GM12878 (cell line): ENCODE data around the gene EPOP. TPM values are rescaled to one million over a fixed set of nuclear protein-coding genes. Genes with fewer than 3 reads are reported as not detected.

ENCODE experiments used
- ATAC-seq: fragments of 200-7000 bp; cut with Tn5 transposase; 3 replicates; pipeline ENCODE4 v1.9.1; 2020; ENCODE audit warnings: mild to moderate bottlenecking, moderate library complexity
- BruUV-seq: library from RNA; stranded (reverse); fragments of 400-500 nt; replicated peaks from 2 replicates; lab custom pipeline; 2021; lab: Mats Ljungman, UMichigan
- CTCF ChIA-PET: fragments of 300-600 bp; sonication (Branson Sonifier 250); formaldehyde crosslinking; extraction: SDS; loops from one replicate; lab custom pipeline; 2021; ENCODE audit warnings: inconsistent platforms; lab: Yijun Ruan, JAX
- POLR2A ChIA-PET: fragments of 350-600 bp; formaldehyde crosslinking; extraction: SDS; loops from one replicate; lab custom pipeline; 2021; ENCODE audit warnings: inconsistent platforms; lab: Charles Lee
- RAD21 ChIA-PET: fragments of 300-600 bp; sonication (Branson Sonifier 250); formaldehyde crosslinking; loops from one replicate; lab custom pipeline; 2023; ENCODE audit warnings: antibody characterized with exemption; ENCODE audit not compliant: unreplicated experiment; lab: Charles Lee
- SMC1A ChIA-PET: fragments of 300-600 bp; sonication (Branson Sonifier 250); formaldehyde crosslinking; loops from one replicate; lab custom pipeline; 2023; ENCODE audit not compliant: unreplicated experiment, uncharacterized antibody; lab: Charles Lee
- DNase-seq: peaks from one replicate; pipeline ENCODE4 v3.0.0-alpha.2; 2011; ENCODE audit warnings: low read depth, low spot score
- FAIRE-seq: peaks from 3 replicates; lab custom pipeline; 2011; peaks lifted over from hg19 to GRCh38; lab: Jason Lieb, UNC
- H2AFZ ChIP-seq: 2 replicates; pipeline ENCODE4 v1.6.0; 2011; ENCODE audit warnings: low read depth, low read length, control low read depth; ENCODE audit not compliant: control insufficient read depth
- H3K27ac ChIP-seq: 2 replicates; pipeline ENCODE4 v1.5.1; 2011; ENCODE audit warnings: control low read depth; ENCODE audit not compliant: control insufficient read depth, insufficient read depth
- H3K27me3 ChIP-seq, 2 experiments: replicated peaks in 1 of 2; 2 replicates each; pipeline versions ENCODE4 v1.6.0 to v1.6.1; 2011; ENCODE audit warnings: low read length in 1 of 2; ENCODE audit not compliant: control insufficient read depth in 2 of 2, insufficient read depth in 2 of 2
- H3K36me3 ChIP-seq, 2 experiments: 2 replicates each; pipeline ENCODE4 v1.5.1; 2011; ENCODE audit warnings: low read length in 1 of 2; ENCODE audit not compliant: control insufficient read depth in 2 of 2, insufficient read depth in 2 of 2
- H3K4me1 ChIP-seq: 2 replicates; pipeline ENCODE4 v1.6.1; 2011; ENCODE audit warnings: mild to moderate bottlenecking, low read length, moderate library complexity, mixed read lengths; ENCODE audit not compliant: control insufficient read depth, insufficient read depth
- H3K4me2 ChIP-seq: 2 replicates; pipeline ENCODE4 v1.6.0; 2011; ENCODE audit warnings: control low read depth; ENCODE audit not compliant: control insufficient read depth, insufficient read depth
- H3K4me3 ChIP-seq: fragments of 200-600 bp; sonication (generic); 2 replicates; pipeline ENCODE4 v1.5.1; 2016
- H3K79me2 ChIP-seq: 2 replicates; pipeline ENCODE4 v1.6.0; 2011; ENCODE audit warnings: low read length; ENCODE audit not compliant: control insufficient read depth, insufficient read depth
- H3K9ac ChIP-seq: 2 replicates; pipeline ENCODE4 v1.8.0; 2011; ENCODE audit warnings: low read length, control low read depth, mixed read lengths; ENCODE audit not compliant: control insufficient read depth, insufficient read depth
- H3K9me3 ChIP-seq: replicated peaks from 3 replicates; pipeline ENCODE4 v1.5.1; 2011; ENCODE audit warnings: mild to moderate bottlenecking, low read length; ENCODE audit not compliant: control insufficient read depth, insufficient read depth
- H4K20me1 ChIP-seq: 2 replicates; pipeline ENCODE4 v1.6.0; 2011; ENCODE audit not compliant: control insufficient read depth, insufficient read depth
- BACH1 ChIP-seq: fragments of 450-650 bp; IDR thresholded peaks from 2 replicates; pipeline ENCODE4 v1.6.1; 2017; ENCODE audit warnings: mild to moderate bottlenecking, borderline replicate concordance
- FOS ChIP-seq: IDR thresholded peaks from 3 replicates; pipeline ENCODE4 v1.6.1; 2011; ENCODE audit warnings: borderline replicate concordance; ENCODE audit not compliant: insufficient read length; ENCODE audit errors: extremely low read depth
- FOXM1 ChIP-seq: IDR thresholded peaks from 2 replicates; pipeline ENCODE4 v1.6.1; 2012; ENCODE audit warnings: low read depth, mild to moderate bottlenecking, inconsistent platforms, low read length, moderate library complexity
- KDM1A ChIP-seq: fragments of 200-600 bp; sonication (generic); IDR thresholded peaks from 2 replicates; pipeline ENCODE4 v1.6.1; 2016; ENCODE audit warnings: borderline replicate concordance
- PML ChIP-seq: IDR thresholded peaks from 2 replicates; pipeline ENCODE4 v1.6.1; 2012; ENCODE audit warnings: low read length, inconsistent platforms
- POLR2AphosphoS2 ChIP-seq: IDR thresholded peaks from 2 replicates; pipeline ENCODE4 v1.6.1; 2011; ENCODE audit warnings: low read depth, mild to moderate bottlenecking, low read length, improper control_type of control experiment, moderate library complexity
- RELA ChIP-seq: fragments of 450-650 bp; IDR thresholded peaks from 2 replicates; pipeline ENCODE4 v1.8.0; 2014; ENCODE audit warnings: borderline replicate concordance; ENCODE audit not compliant: partially characterized antibody
- REST ChIP-seq: IDR thresholded peaks from 2 replicates; pipeline ENCODE4 v1.6.1; 2012; ENCODE audit warnings: mild to moderate bottlenecking, low read depth, low read length
- SMARCA5 ChIP-seq: fragments of 450-650 bp; IDR thresholded peaks from 2 replicates; pipeline ENCODE4 v1.6.1; 2017; ENCODE audit warnings: mild to moderate bottlenecking
- TAF1 ChIP-seq: IDR thresholded peaks from 2 replicates; pipeline ENCODE4 v1.6.1; 2011; ENCODE audit warnings: mild to moderate bottlenecking, low read depth, low read length, borderline replicate concordance
- ZNF384 ChIP-seq: IDR thresholded peaks from 2 replicates; pipeline ENCODE4 v1.6.1; 2012; ENCODE audit warnings: low read depth, mild to moderate bottlenecking, low read length, improper control_type of control experiment, borderline replicate concordance
- WGBS: methylation state at CpG from one replicate; pipeline ENCODE4 v1.1.6; 2016; ENCODE audit warnings: low lambda C conversion rate; ENCODE audit not compliant: insufficient replicate concordance, insufficient coverage; ENCODE audit errors: missing lambda C conversion rate; 5-methylcytosine and 5-hydroxymethylcytosine counted together
- in situ Hi-C: fragments of 300-500 bp; cut with MboI; formaldehyde crosslinking; loops from 9 replicates; pipeline ENCODE4 v1.14.3; 2018; ENCODE audit warnings: mixed read lengths
- intact Hi-C: fragments of 100-400 bp; cut with micrococcal nuclease; formaldehyde crosslinking; loops from one replicate; pipeline ENCODE4 v1.14.2; 2022; ENCODE audit not compliant: unreplicated experiment
- polyA plus RNA-seq, 11 experiments: library from polyadenylated mRNA; depleted of rRNA in 4 of 11; unstranded in 6 of 11; stranded (reverse) in 5 of 11; fragments of >200 nt; fragmentation: Nextera tagmentation in 4 of 11; fragmentation: Illumina TruSeq in 1 of 11; extraction: Ambion mirVana in 4 of 11; extraction: Trizol in 1 of 11; gene quantifications; 1 replicate in 1 of 11; 2 replicates in 10 of 11; pipeline versions ENCODE4 v1.2.1 to v1.2.3, GENCODE V29; 2011 to 2016; ENCODE audit warnings: inconsistent platforms in 2 of 11, missing spikeins in 2 of 11, low read depth in 1 of 11
- total RNA-seq, 4 experiments: library from RNA; depleted of rRNA in 3 of 4; stranded (reverse); fragments of >200 nt in 3 of 4; fragmentation: Illumina TruSeq in 1 of 4; extraction: Trizol in 1 of 4; gene quantifications; 2 replicates each; pipeline versions ENCODE4 v1.2.1 to v1.2.3, GENCODE V29; 2013 to 2021
- TF ChIP-seq, protein P1 (sequence below): fragments of 450-650 bp; IDR thresholded peaks from 2 replicates; pipeline ENCODE4 v1.6.1; 2017; ENCODE audit warnings: antibody characterized with exemption, mild to moderate bottlenecking, moderate library complexity
- TF ChIP-seq, protein P2 (sequence below), 3 experiments: IDR thresholded peaks in 2 of 3; conservative IDR thresholded peaks in 1 of 3; 2 replicates each; pipeline ENCODE4 v1.5.1; 2011; ENCODE audit warnings: low read depth in 3 of 3, low read length in 3 of 3, mild to moderate bottlenecking in 3 of 3, control low read depth in 2 of 3, moderate library complexity in 2 of 3, inconsistent platforms in 1 of 3, mixed read lengths in 1 of 3; ENCODE audit not compliant: control insufficient read depth in 2 of 3, insufficient read depth in 1 of 3; ENCODE audit errors: extremely low read depth in 1 of 3

EPOP gene
- total and polyA plus RNA-seq, 10 of the 15 experiments (the other 5 are each of a cell fraction or from before 2014, with no cell fraction given): 0.53 to 9.0 (median 3.7) TPM

- Histone ChIP-seq H4K20me1 (no peaks in the 10 kb centered on the region), H3K4me3 (peak overlapping the region; percentile 33; the same call in 1 of the 2 replicates), H3K9ac (peak overlapping the region; percentile 57), H3K4me2 (peak overlapping the region; percentile 91), H3K27ac (peak overlapping the region; percentile 87), H2AFZ (peak overlapping the region; percentile 13), H3K79me2 (no peaks in the 10 kb centered on the region), H3K9me3 (no peaks in the 10 kb centered on the region), H3K27me3 (no peaks in the 10 kb centered on the region), H3K36me3 (no peaks in the 10 kb centered on the region), H3K4me1 (peaks cover 60% of the 10 kb centered on the region)
- ATAC-seq (peak; percentile 94), FAIRE-seq (no peak), DNase-seq (peak; percentile 64)
- ChIA-PET CTCF (interaction anchor here (0.7 to 7.0 kb wide), 12 partner anchors 7 to 169 kb away, joined by 3 to 63 read pairs (median 5); partner anchors contain the start of gene SRCIN1), POLR2A (interaction anchor here (1.1 to 2.9 kb wide), 4 partner anchors 8 to 39 kb away, joined by 3 to 19 read pairs (median 4); no protein-coding TSS in a partner anchor), SMC1A (interaction anchor here (0.7 to 3.2 kb wide), 15 partner anchors 8 to 99 kb away, joined by 3 to 29 read pairs (median 5); no protein-coding TSS in a partner anchor), RAD21 (interaction anchor here (0.7 to 3.7 kb wide), 15 partner anchors 8 to 96 kb away, joined by 3 to 28 read pairs (median 5); no protein-coding TSS in a partner anchor)
- BruUV-seq: no TSS peak
- 2% methylated on average over 21 of the region's 21 CpGs for WGBS
- in situ Hi-C loops (no loop called here), intact Hi-C loops (loop anchor here (2.0 kb wide), 2 partner anchors 20 to 48 kb away; partner anchors contain the start of gene EPOP)
- TF ChIP-seq, protein P1, sequence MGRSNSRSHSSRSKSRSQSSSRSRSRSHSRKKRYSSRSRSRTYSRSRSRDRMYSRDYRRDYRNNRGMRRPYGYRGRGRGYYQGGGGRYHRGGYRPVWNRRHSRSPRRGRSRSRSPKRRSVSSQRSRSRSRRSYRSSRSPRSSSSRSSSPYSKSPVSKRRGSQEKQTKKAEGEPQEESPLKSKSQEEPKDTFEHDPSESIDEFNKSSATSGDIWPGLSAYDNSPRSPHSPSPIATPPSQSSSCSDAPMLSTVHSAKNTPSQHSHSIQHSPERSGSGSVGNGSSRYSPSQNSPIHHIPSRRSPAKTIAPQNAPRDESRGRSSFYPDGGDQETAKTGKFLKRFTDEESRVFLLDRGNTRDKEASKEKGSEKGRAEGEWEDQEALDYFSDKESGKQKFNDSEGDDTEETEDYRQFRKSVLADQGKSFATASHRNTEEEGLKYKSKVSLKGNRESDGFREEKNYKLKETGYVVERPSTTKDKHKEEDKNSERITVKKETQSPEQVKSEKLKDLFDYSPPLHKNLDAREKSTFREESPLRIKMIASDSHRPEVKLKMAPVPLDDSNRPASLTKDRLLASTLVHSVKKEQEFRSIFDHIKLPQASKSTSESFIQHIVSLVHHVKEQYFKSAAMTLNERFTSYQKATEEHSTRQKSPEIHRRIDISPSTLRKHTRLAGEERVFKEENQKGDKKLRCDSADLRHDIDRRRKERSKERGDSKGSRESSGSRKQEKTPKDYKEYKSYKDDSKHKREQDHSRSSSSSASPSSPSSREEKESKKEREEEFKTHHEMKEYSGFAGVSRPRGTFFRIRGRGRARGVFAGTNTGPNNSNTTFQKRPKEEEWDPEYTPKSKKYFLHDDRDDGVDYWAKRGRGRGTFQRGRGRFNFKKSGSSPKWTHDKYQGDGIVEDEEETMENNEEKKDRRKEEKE: no peak
- TF ChIP-seq FOS (no peak), BACH1 (no peak), RELA (no peak), POLR2AphosphoS2 (no peak), TAF1 (no peak), KDM1A (no peak), PML (no peak), SMARCA5 (peak; percentile 67; the same call in 1 of the 2 replicates), REST (peak; percentile 11; the same call in 1 of the 2 replicates), ZNF384 (no peak), FOXM1 (no peak)
- TF ChIP-seq, protein P2, sequence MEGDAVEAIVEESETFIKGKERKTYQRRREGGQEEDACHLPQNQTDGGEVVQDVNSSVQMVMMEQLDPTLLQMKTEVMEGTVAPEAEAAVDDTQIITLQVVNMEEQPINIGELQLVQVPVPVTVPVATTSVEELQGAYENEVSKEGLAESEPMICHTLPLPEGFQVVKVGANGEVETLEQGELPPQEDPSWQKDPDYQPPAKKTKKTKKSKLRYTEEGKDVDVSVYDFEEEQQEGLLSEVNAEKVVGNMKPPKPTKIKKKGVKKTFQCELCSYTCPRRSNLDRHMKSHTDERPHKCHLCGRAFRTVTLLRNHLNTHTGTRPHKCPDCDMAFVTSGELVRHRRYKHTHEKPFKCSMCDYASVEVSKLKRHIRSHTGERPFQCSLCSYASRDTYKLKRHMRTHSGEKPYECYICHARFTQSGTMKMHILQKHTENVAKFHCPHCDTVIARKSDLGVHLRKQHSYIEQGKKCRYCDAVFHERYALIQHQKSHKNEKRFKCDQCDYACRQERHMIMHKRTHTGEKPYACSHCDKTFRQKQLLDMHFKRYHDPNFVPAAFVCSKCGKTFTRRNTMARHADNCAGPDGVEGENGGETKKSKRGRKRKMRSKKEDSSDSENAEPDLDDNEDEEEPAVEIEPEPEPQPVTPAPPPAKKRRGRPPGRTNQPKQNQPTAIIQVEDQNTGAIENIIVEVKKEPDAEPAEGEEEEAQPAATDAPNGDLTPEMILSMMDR (IDR thresholded peaks at IDR 0.05 in 2 of 3, conservative IDR thresholded peaks at IDR 0.05 in 1 of 3; ENCODE audit: control insufficient read depth in 2 of 3, extremely low read depth in 1 of 3, insufficient read depth in 1 of 3, low read depth in 3 of 3, low read length in 3 of 3): no peak
Measured at GRCh38 chr17:38654411-38655398, 20.1 kb downstream of the EPOP start.
